ENCODE results near the gene OAS2. TPM values are rescaled to one million over a fixed set of nuclear protein-coding genes. Genes with fewer than 3 reads are reported as not detected.
A peak's percentile ranks its signal among the peaks of the same experiment; 100 is the strongest.

Gene OAS2, protein sequence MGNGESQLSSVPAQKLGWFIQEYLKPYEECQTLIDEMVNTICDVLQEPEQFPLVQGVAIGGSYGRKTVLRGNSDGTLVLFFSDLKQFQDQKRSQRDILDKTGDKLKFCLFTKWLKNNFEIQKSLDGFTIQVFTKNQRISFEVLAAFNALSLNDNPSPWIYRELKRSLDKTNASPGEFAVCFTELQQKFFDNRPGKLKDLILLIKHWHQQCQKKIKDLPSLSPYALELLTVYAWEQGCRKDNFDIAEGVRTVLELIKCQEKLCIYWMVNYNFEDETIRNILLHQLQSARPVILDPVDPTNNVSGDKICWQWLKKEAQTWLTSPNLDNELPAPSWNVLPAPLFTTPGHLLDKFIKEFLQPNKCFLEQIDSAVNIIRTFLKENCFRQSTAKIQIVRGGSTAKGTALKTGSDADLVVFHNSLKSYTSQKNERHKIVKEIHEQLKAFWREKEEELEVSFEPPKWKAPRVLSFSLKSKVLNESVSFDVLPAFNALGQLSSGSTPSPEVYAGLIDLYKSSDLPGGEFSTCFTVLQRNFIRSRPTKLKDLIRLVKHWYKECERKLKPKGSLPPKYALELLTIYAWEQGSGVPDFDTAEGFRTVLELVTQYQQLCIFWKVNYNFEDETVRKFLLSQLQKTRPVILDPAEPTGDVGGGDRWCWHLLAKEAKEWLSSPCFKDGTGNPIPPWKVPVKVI
- 113 and 119 TPM in 2 replicates for total RNA-seq

DNA sequence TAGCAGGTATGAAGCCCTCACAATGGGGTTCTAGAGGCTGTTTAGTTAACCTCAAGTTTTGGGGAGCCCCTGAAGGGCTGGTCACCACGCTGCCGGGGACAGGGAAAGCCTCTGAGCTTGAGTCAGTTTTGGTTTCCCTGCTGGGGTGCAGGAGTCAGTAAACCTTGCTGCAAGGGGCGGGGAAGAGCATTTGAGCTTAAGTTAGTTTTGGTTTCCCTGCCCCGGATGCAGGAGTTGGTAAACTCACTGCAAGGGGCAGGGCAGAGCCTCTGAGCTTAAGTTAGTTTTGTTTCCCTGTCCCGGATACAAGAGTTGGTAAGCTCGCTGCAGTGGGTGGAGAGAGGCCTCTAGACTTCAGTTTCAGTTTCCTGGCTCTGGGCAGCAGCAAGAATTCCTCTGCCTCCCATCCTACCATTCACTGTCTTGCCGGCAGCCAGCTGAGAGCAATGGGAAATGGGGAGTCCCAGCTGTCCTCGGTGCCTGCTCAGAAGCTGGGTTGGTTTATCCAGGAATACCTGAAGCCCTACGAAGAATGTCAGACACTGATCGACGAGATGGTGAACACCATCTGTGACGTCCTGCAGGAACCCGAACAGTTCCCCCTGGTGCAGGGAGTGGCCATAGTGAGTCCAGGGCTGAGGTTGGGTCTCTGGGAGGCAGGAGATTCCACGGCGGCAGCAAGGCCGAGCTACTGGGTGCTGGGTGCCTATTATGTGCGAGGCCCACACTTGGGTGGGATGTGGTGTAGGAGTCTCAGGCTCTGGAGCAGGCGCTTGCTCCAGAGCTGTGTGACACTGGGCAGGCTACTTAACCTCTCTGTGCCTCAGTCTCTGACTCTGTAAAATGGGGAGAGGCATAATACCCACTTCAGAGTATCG, at the start of gene OAS2:
Gene OAS2 (plus strand): TSS at position 357 of the 878 bp plus-strand sequence. CDS start 90 bp downstream, at position 447.
- Mint-ChIP-seq H3K36me3 (ENCODE audit: low read depth) (peaks cover 34% of the 10 kb centered on the region), H3K4me1 (ENCODE audit: low read depth) (peaks cover 56% of the 10 kb centered on the region), H3K27me3 (ENCODE audit: insufficient read depth) (no peaks in the 10 kb centered on the region), H3K4me3 (peak within 1 kb of the TSS; percentile 94), H3K9me3 (peaks cover 19% of the 10 kb centered on the region), H3K27ac (peak within 1 kb of the TSS; percentile 99)
- intact Hi-C loops (cut with micrococcal nuclease) = loop anchor here (1.0 to 5.0 kb wide), 7 partner anchors 10 to 379 kb away; partner anchors contain the start of genes DDX54, OAS1, OAS3 and PLBD2
- DNase-seq (ENCODE audit: low spot score) = peak; percentile 85

- H3K27ac Mint-ChIP-seq = no peak overlapping the region
- peaks cover 32% of the 10 kb centered on the region for H3K36me3 Mint-ChIP-seq (ENCODE audit: low read depth)
- no peak for DNase-seq (ENCODE audit: low spot score)
- no peaks in the 10 kb centered on the region for H3K27me3 Mint-ChIP-seq (ENCODE audit: insufficient read depth)
- peaks cover 8% of the 10 kb centered on the region for H3K9me3 Mint-ChIP-seq
- intact Hi-C loops (cut with micrococcal nuclease) = no loop called here
- no peak overlapping the region for H3K4me3 Mint-ChIP-seq
- peaks cover 13% of the 10 kb centered on the region for H3K4me1 Mint-ChIP-seq (ENCODE audit: low read depth)
Measured at GRCh38 chr12:112928978-112929377, 49.3 kb upstream of the OAS2 start.

GRCh38 chr12:112929715-112930114, 48.6 kb upstream of the OAS2 start:
- DNase-seq (ENCODE audit: low spot score) = no peak
- Mint-ChIP-seq H3K27me3 (ENCODE audit: insufficient read depth) (no peaks in the 10 kb centered on the region), H3K27ac (no peak overlapping the region), H3K9me3 (peaks cover 8% of the 10 kb centered on the region), H3K4me3 (no peak overlapping the region), H3K36me3 (ENCODE audit: low read depth) (peaks cover 26% of the 10 kb centered on the region), H3K4me1 (ENCODE audit: low read depth) (peaks cover 10% of the 10 kb centered on the region)
- intact Hi-C loops (cut with micrococcal nuclease) = no loop called here

GRCh38 chr12:112930350-112930749, 48.0 kb upstream of the OAS2 start:
- Mint-ChIP-seq H3K4me1 (ENCODE audit: low read depth) (peaks cover 7% of the 10 kb centered on the region), H3K9me3 (peaks cover 8% of the 10 kb centered on the region), H3K4me3 (no peak overlapping the region), H3K27ac (no peak overlapping the region), H3K27me3 (ENCODE audit: insufficient read depth) (no peaks in the 10 kb centered on the region), H3K36me3 (ENCODE audit: low read depth) (peaks cover 21% of the 10 kb centered on the region)
- intact Hi-C loops (cut with micrococcal nuclease) = no loop called here
- no peak for DNase-seq (ENCODE audit: low spot score)

DNA sequence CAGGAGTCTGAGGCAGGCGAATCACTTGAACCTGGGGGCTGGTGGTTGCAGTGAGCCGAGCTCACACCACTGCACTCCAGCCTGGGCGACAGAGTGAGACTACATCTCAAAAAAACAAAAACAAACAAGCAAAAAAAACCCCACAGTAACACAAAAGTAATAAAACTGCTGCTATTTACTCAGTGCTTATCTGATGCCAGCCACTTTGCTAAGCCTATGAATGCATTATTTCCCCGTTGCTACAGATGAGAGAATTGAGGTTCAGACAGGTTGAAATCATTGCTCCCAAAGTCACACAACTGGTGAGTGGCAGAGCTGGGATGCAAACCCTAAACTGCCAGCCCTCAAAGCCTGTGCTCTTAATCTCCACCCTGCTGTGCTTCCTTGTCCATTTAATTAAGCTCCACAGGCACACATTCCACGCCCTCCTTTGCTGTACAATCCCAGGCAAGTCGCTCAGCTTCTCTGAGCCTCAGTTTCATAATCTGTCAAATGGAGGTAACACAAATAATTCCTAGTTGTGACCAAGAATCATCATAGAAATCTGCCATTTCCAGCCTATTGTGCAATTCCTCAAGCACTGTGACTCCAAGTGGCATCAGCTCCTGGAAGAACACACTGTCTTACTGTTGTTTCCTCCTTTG, 45.7 kb upstream of the OAS2 start:
- peaks cover 22% of the 10 kb centered on the region for H3K4me1 Mint-ChIP-seq (ENCODE audit: low read depth)
- no peak overlapping the region for H3K27ac Mint-ChIP-seq
- no peaks in the 10 kb centered on the region for H3K27me3 Mint-ChIP-seq (ENCODE audit: insufficient read depth)
- no peak for DNase-seq (ENCODE audit: low spot score)
- H3K4me3 Mint-ChIP-seq = no peak overlapping the region
- intact Hi-C loops (cut with micrococcal nuclease) = no loop called here
- H3K36me3 Mint-ChIP-seq (ENCODE audit: low read depth) = peaks cover 13% of the 10 kb centered on the region
- peaks cover under 1% of the 10 kb centered on the region for H3K9me3 Mint-ChIP-seq

GRCh38 chr12:112933129-112933505, 45.2 kb upstream of the OAS2 start:
- Mint-ChIP-seq H3K4me1 (ENCODE audit: low read depth) (peaks cover 27% of the 10 kb centered on the region), H3K4me3 (no peak overlapping the region), H3K36me3 (ENCODE audit: low read depth) (peaks cover 15% of the 10 kb centered on the region), H3K27ac (no peak overlapping the region), H3K27me3 (ENCODE audit: insufficient read depth) (no peaks in the 10 kb centered on the region), H3K9me3 (no peaks in the 10 kb centered on the region)
- DNase-seq (ENCODE audit: low spot score) = no peak
- intact Hi-C loops (cut with micrococcal nuclease) = no loop called here

- no peak for DNase-seq (ENCODE audit: low spot score)
- Mint-ChIP-seq H3K4me1 (ENCODE audit: low read depth) (peaks cover 48% of the 10 kb centered on the region), H3K9me3 (no peaks in the 10 kb centered on the region), H3K27me3 (ENCODE audit: insufficient read depth) (no peaks in the 10 kb centered on the region), H3K27ac (peak overlapping the region; percentile 16), H3K36me3 (ENCODE audit: low read depth) (peaks cover 10% of the 10 kb centered on the region), H3K4me3 (no peak overlapping the region)
- intact Hi-C loops (cut with micrococcal nuclease) = no loop called here
Measured at GRCh38 chr12:112936264-112936663, 42.1 kb upstream of the OAS2 start.

GRCh38 chr12:112936927-112937326, 41.4 kb upstream of the OAS2 start:
- H3K27me3 Mint-ChIP-seq (ENCODE audit: insufficient read depth) = no peaks in the 10 kb centered on the region
- H3K4me1 Mint-ChIP-seq (ENCODE audit: low read depth) = peaks cover 54% of the 10 kb centered on the region
- H3K27ac Mint-ChIP-seq = peak overlapping the region; percentile 57
- H3K4me3 Mint-ChIP-seq = peak overlapping the region; percentile 38
- no peaks in the 10 kb centered on the region for H3K9me3 Mint-ChIP-seq
- no peak for DNase-seq (ENCODE audit: low spot score)
- intact Hi-C loops (cut with micrococcal nuclease) = no loop called here
- H3K36me3 Mint-ChIP-seq (ENCODE audit: low read depth) = peaks cover 11% of the 10 kb centered on the region

- peak within 1 kb of the TSS; percentile 95 for H3K27ac Mint-ChIP-seq
- intact Hi-C loops (cut with micrococcal nuclease) = loop anchor here (1.0 to 2.0 kb wide), 3 partner anchors 32 to 51 kb away; partner anchors contain the start of genes OAS1 and OAS2
- H3K27me3 Mint-ChIP-seq (ENCODE audit: insufficient read depth) = no peaks in the 10 kb centered on the region
- H3K4me1 Mint-ChIP-seq (ENCODE audit: low read depth) = peaks cover 60% of the 10 kb centered on the region
- peaks cover 11% of the 10 kb centered on the region for H3K36me3 Mint-ChIP-seq (ENCODE audit: low read depth)
- H3K9me3 Mint-ChIP-seq = no peaks in the 10 kb centered on the region
- DNase-seq (ENCODE audit: low spot score) = peak; percentile 82
- peak within 1 kb of the TSS; percentile 91 for H3K4me3 Mint-ChIP-seq
Measured at GRCh38 chr12:112937741-112938719, 40.3 kb upstream of the OAS2 start, which contains the start of gene OAS3. Gene OAS3 (plus strand): TSS chr12:112938474. CDS start chr12:112938531, 57 bp downstream.

- H3K9me3 Mint-ChIP-seq = no peaks in the 10 kb centered on the region
- peaks cover 11% of the 10 kb centered on the region for H3K36me3 Mint-ChIP-seq (ENCODE audit: low read depth)
- intact Hi-C loops (cut with micrococcal nuclease) = loop anchor here (1.0 to 2.0 kb wide), 3 partner anchors 32 to 50 kb away; partner anchors contain the start of genes OAS1 and OAS2
- H3K27me3 Mint-ChIP-seq (ENCODE audit: insufficient read depth) = no peaks in the 10 kb centered on the region
- peak overlapping the region; percentile 95 for H3K27ac Mint-ChIP-seq
- DNase-seq (ENCODE audit: low spot score) = no peak
- peaks cover 60% of the 10 kb centered on the region for H3K4me1 Mint-ChIP-seq (ENCODE audit: low read depth)
- peak overlapping the region; percentile 91 for H3K4me3 Mint-ChIP-seq
Measured at GRCh38 chr12:112938751-112939150, 39.6 kb upstream of the OAS2 start.

DNA sequence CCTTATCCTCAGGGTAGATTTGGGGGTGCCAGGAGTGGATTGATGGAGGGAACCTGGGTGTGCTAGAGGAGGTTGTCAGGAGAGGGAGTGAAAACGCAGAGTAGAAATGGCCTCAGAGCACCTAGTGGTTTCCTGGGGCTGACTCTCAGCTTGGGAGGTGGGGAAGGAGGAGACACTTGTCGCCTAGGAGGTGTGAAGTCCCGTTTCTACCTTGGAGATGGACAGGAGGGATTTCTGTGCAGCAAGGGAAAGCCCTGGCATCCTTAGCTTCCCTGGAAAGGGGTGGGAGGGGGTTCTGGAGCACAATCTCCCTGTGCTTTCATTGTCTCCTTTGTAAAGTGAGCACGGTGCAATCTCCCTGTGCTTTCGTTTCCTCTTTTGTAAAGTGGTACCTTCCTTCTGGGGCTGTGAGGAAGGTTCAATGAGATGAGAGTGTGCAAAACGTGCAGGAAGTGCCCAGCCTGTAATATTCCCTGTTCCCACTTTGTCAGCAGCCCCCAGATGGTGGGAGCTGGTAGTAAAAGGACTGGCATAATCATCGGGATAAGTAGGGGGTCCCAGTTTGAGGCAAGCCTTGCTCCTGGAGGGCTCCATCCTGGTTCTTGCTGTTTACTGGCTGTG, 38.4 kb upstream of the OAS2 start:
- Mint-ChIP-seq H3K9me3 (no peaks in the 10 kb centered on the region), H3K27ac (peak overlapping the region; percentile 72), H3K27me3 (ENCODE audit: insufficient read depth) (no peaks in the 10 kb centered on the region), H3K36me3 (ENCODE audit: low read depth) (peaks cover 19% of the 10 kb centered on the region), H3K4me1 (ENCODE audit: low read depth) (peaks cover 62% of the 10 kb centered on the region), H3K4me3 (peak overlapping the region; percentile 91)
- intact Hi-C loops (cut with micrococcal nuclease) = loop anchor here (2.0 kb wide), 1 partner anchor 49 kb away; no protein-coding TSS in a partner anchor
- DNase-seq (ENCODE audit: low spot score) = peak; percentile 26

Data from activated T-helper 1 cell treated with anti-CD3 and anti-CD28 coated beads, Interleukin-12 subunit alpha, Interleukin-12 subunit beta, Interleukin-2, Interleukin-4 antibody, amounts not matched to agents 30 ng/mL and 10 ng/mL and 1 ng/mL, durations not matched to agents 14 hours and 24 hours and 36 hours (primary cell).